HEK293 (cell line): ENCODE data around the gene MYD88.

Experiments
- CTCF ChIA-PET: fragments of 350-600 bp; formaldehyde crosslinking; extraction: SDS; loops from one replicate; lab custom pipeline; 2021; ENCODE audit warnings: antibody characterized with exemption; lab: Yijun Ruan, JAX
- POLR2A ChIA-PET: fragments of 300-600 bp; formaldehyde crosslinking; extraction: SDS; loops from one replicate; lab custom pipeline; 2020; ENCODE audit warnings: antibody characterized with exemption, inconsistent platforms; lab: Yijun Ruan, JAX
- H3K27ac ChIP-seq: fragments of 200-500 bp; sonication (Bioruptor generic); 2 replicates; pipeline ENCODE4 v1.5.1; 2014; ENCODE audit warnings: low read depth, low read length, control low read depth, inconsistent platforms; ENCODE audit errors: extremely low read depth
- H3K36me3 ChIP-seq, 2 experiments: fragments of 200-500 bp in 1 of 2; sonication (Bioruptor generic) in 1 of 2; 1 replicate in 1 of 2; 2 replicates in 1 of 2; pipeline ENCODE4 v1.5.1; 2014 to 2017; ENCODE audit warnings: inconsistent platforms in 2 of 2, low read length in 2 of 2; ENCODE audit not compliant: control insufficient read depth in 2 of 2, insufficient read depth in 1 of 2
- H3K4me1 ChIP-seq: fragments of 200-500 bp; sonication (Bioruptor generic); 2 replicates; pipeline ENCODE4 v1.5.1; 2014; ENCODE audit warnings: mild to moderate bottlenecking, low read length, inconsistent platforms; ENCODE audit not compliant: control insufficient read depth, insufficient read depth
- H3K4me3 ChIP-seq: 2 replicates; pipeline ENCODE4 v1.5.1; 2011; ENCODE audit warnings: low read depth, mild to moderate bottlenecking, control low read depth, low read length, moderate library complexity
- H3K9me3 ChIP-seq: fragments of 200-500 bp; sonication (Bioruptor generic); 2 replicates; pipeline ENCODE4 v1.5.1; 2014; ENCODE audit warnings: low read depth, low read length, inconsistent platforms; ENCODE audit not compliant: control insufficient read depth, insufficient read depth
- HOXA7 ChIP-seq: sonication (generic); formaldehyde crosslinking; IDR thresholded peaks from 2 replicates; pipeline ENCODE4 v1.8.1; 2022; ENCODE audit warnings: missing genetic modification reagents, borderline replicate concordance
- OSR2 ChIP-seq: fragments of 450-650 bp; formaldehyde crosslinking; IDR thresholded peaks from 2 replicates; pipeline ENCODE4 v1.5.1; 2016; ENCODE audit warnings: missing biosample characterization, missing genetic modification characterization
- PRDM1 ChIP-seq: fragments of 450-650 bp; formaldehyde crosslinking; IDR thresholded peaks from 2 replicates; pipeline ENCODE4; 2016; ENCODE audit warnings: missing biosample characterization, missing genetic modification characterization
- PRDM4 ChIP-seq: fragments of 450-650 bp; formaldehyde crosslinking; IDR thresholded peaks from 2 replicates; pipeline ENCODE4 v1.5.1; 2017; ENCODE audit warnings: missing biosample characterization, missing genetic modification characterization
- SALL2 ChIP-seq: fragments of 450-650 bp; formaldehyde crosslinking; IDR thresholded peaks from 2 replicates; pipeline ENCODE4 v1.5.0; 2017; ENCODE audit warnings: missing biosample characterization, mild to moderate bottlenecking, missing genetic modification characterization, borderline replicate concordance
- YY1 ChIP-seq: fragments of 450-650 bp; formaldehyde crosslinking; IDR thresholded peaks from 2 replicates; pipeline ENCODE4 v1.5.1; 2018; ENCODE audit warnings: missing biosample characterization, missing genetic modification characterization
- ZFP3 ChIP-seq: fragments of 450-650 bp; formaldehyde crosslinking; IDR thresholded peaks from 2 replicates; pipeline ENCODE4 v1.5.1; 2016; ENCODE audit warnings: low read depth, missing biosample characterization, missing genetic modification characterization
- ZNF114 ChIP-seq: fragments of 450-650 bp; formaldehyde crosslinking; IDR thresholded peaks from 2 replicates; pipeline ENCODE4 v1.5.0; 2017; ENCODE audit warnings: missing biosample characterization, missing genetic modification characterization
- ZNF211 ChIP-seq: fragments of 450-650 bp; formaldehyde crosslinking; IDR thresholded peaks from 2 replicates; pipeline ENCODE4 v1.5.1; 2016; ENCODE audit warnings: low read depth, missing biosample characterization, missing genetic modification characterization
- ZNF324 ChIP-seq: fragments of 450-650 bp; formaldehyde crosslinking; IDR thresholded peaks from 2 replicates; pipeline ENCODE4 v1.5.1; 2016; ENCODE audit warnings: missing biosample characterization, missing genetic modification characterization
- ZNF473 ChIP-seq: fragments of 450-650 bp; formaldehyde crosslinking; IDR thresholded peaks from 2 replicates; pipeline ENCODE4 v1.5.1; 2017; ENCODE audit warnings: missing biosample characterization, missing genetic modification characterization
- ZNF580 ChIP-seq: fragments of 450-650 bp; formaldehyde crosslinking; IDR thresholded peaks from 2 replicates; pipeline ENCODE4 v1.5.1; 2016; ENCODE audit warnings: missing biosample characterization, missing genetic modification characterization
- ZNF600 ChIP-seq: fragments of 450-650 bp; formaldehyde crosslinking; IDR thresholded peaks from 2 replicates; pipeline ENCODE4 v1.5.1; 2016; ENCODE audit warnings: missing biosample characterization, missing genetic modification characterization
- ZNF623 ChIP-seq: fragments of 450-650 bp; formaldehyde crosslinking; IDR thresholded peaks from 2 replicates; pipeline ENCODE4 v1.5.1; 2016; ENCODE audit warnings: missing biosample characterization, missing genetic modification characterization
- ZNF626 ChIP-seq: fragments of 450-650 bp; sonication (Bioruptor Pico); formaldehyde crosslinking; IDR thresholded peaks from 2 replicates; pipeline ENCODE4 v1.5.1; 2018; ENCODE audit warnings: missing biosample characterization, missing genetic modification characterization, inconsistent platforms
- ZNF768 ChIP-seq: fragments of 450-650 bp; formaldehyde crosslinking; IDR thresholded peaks from 2 replicates; pipeline ENCODE4 v1.5.1; 2018; ENCODE audit warnings: missing biosample characterization, mild to moderate bottlenecking, missing genetic modification characterization
- ZSCAN4 ChIP-seq: fragments of 450-650 bp; formaldehyde crosslinking; IDR thresholded peaks from 2 replicates; pipeline ENCODE4 v1.5.1; 2017; ENCODE audit warnings: missing biosample characterization, missing genetic modification characterization
- TF ChIP-seq, protein P1 (sequence below): fragments of 450-650 bp; formaldehyde crosslinking; IDR thresholded peaks from 2 replicates; pipeline ENCODE4 v1.5.1; 2016; ENCODE audit warnings: missing biosample characterization, missing genetic modification characterization
- TF ChIP-seq, protein P2 (sequence below): fragments of 450-650 bp; formaldehyde crosslinking; IDR thresholded peaks from 2 replicates; pipeline ENCODE4 v1.5.1; 2017; ENCODE audit warnings: missing biosample characterization, missing genetic modification characterization
- TF ChIP-seq, protein P3 (sequence below): IDR thresholded peaks from 2 replicates; pipeline ENCODE4 v1.6.1; 2011; ENCODE audit warnings: mild to moderate bottlenecking, low read depth, low read length, borderline replicate concordance
- TF ChIP-seq, protein P4 (sequence below): fragments of 450-650 bp; formaldehyde crosslinking; IDR thresholded peaks from 2 replicates; pipeline ENCODE4 v1.5.1; 2017; ENCODE audit warnings: missing biosample characterization, missing genetic modification characterization

The MYD88 gene

GRCh38 chr3:38111201-38111600, 27.3 kb upstream of the MYD88 start (continued):
- TF ChIP-seq, protein P1, sequence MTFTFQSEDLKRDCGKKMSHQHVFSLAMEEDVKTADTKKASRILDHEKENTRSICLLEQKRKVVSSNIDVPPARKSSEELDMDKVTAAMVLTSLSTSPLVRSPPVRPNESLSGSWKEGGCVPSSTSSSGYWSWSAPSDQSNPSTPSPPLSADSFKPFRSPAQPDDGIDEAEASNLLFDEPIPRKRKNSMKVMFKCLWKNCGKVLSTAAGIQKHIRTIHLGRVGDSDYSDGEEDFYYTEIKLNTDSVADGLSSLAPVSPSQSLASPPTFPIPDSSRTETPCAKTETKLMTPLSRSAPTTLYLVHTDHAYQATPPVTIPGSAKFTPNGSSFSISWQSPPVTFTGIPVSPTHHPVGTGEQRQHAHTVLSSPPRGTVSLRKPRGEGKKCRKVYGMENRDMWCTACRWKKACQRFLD (tag by site-specific recombination), result no peak
- TF ChIP-seq OSR2 (tag by site-specific recombination), result no peak

DNA sequence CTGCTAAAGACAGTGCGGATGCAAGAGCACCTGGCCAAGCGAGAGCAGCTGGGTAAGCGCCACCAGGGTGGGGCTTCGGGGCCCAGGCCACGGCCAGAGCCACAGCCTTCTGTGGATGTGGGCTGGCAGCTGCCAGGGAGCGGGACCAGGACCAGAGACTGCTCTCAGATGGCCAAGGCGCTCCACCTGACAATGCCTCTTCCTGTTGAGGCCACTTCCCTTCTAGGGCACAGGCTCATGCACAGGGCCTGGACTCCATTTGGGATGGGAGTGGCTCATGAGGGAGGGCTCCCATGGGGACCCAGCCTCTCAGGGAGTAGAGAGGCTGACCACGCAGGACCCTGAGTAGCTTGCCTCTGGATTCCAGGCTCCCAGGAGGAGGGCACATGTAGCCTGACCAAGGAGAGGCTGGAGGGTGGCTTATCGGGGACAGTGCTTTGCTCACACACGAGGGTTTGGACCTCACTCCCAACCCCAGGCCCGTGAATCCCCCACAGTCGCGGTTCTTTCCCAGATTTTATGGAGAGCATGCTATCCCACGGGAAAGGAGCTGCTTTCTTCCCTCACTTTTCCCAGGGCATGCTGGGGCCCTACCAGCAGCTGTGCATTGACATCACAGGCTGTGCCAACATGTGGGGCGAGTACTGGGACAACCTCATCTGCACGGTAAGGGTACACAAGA, 26.6 kb upstream of the MYD88 start:
- ChIA-PET CTCF (no interaction called here), POLR2A (interaction anchor here (0.6 kb wide), 1 partner anchor 680 kb away, joined by 4 read pairs; no protein-coding TSS in a partner anchor)
- H3K4me1 ChIP-seq, result no peaks in the 10 kb centered on the region
- H3K27ac ChIP-seq, result no peak overlapping the region
- H3K36me3 ChIP-seq, result no peaks in the 10 kb centered on the region
- H3K9me3 ChIP-seq, result no peaks in the 10 kb centered on the region
- TF ChIP-seq, protein P2, sequence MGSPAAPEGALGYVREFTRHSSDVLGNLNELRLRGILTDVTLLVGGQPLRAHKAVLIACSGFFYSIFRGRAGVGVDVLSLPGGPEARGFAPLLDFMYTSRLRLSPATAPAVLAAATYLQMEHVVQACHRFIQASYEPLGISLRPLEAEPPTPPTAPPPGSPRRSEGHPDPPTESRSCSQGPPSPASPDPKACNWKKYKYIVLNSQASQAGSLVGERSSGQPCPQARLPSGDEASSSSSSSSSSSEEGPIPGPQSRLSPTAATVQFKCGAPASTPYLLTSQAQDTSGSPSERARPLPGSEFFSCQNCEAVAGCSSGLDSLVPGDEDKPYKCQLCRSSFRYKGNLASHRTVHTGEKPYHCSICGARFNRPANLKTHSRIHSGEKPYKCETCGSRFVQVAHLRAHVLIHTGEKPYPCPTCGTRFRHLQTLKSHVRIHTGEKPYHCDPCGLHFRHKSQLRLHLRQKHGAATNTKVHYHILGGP (tag by site-specific recombination), result no peak
- TF ChIP-seq PRDM4 (tag by site-specific recombination) (no peak), HOXA7 (CRISPR knock-in tag) (no peak), ZNF324 (tag by site-specific recombination) (no peak), ZNF623 (tag by site-specific recombination) (no peak), ZNF211 (tag by site-specific recombination) (no peak), ZNF580 (no peak), YY1 (tag by site-specific recombination) (no peak), ZFP3 (tag by site-specific recombination) (no peak), ZNF626 (tag by site-specific recombination) (no peak), SALL2 (tag by site-specific recombination) (no peak), ZNF600 (tag by site-specific recombination) (no peak), ZSCAN4 (no peak), ZNF114 (no peak), PRDM1 (tag by site-specific recombination) (no peak), ZNF473 (tag by site-specific recombination) (no peak), ZNF768 (tag by site-specific recombination) (no peak)
- TF ChIP-seq, protein P3, sequence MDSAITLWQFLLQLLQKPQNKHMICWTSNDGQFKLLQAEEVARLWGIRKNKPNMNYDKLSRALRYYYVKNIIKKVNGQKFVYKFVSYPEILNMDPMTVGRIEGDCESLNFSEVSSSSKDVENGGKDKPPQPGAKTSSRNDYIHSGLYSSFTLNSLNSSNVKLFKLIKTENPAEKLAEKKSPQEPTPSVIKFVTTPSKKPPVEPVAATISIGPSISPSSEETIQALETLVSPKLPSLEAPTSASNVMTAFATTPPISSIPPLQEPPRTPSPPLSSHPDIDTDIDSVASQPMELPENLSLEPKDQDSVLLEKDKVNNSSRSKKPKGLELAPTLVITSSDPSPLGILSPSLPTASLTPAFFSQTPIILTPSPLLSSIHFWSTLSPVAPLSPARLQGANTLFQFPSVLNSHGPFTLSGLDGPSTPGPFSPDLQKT, result no peak
- TF ChIP-seq, protein P4, sequence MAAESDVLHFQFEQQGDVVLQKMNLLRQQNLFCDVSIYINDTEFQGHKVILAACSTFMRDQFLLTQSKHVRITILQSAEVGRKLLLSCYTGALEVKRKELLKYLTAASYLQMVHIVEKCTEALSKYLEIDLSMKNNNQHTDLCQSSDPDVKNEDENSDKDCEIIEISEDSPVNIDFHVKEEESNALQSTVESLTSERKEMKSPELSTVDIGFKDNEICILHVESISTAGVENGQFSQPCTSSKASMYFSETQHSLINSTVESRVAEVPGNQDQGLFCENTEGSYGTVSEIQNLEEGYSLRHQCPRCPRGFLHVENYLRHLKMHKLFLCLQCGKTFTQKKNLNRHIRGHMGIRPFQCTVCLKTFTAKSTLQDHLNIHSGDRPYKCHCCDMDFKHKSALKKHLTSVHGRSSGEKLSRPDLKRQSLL, result no peak
- no peak overlapping the region for H3K4me3 ChIP-seq
